ENCODE results near the gene EMP3. TPM values are rescaled to one million over a fixed set of nuclear protein-coding genes. Genes with fewer than 3 reads are reported as not detected.
A peak's percentile ranks its signal among the peaks of the same experiment; 100 is the strongest.

EMP3 gene
- total and polyA plus RNA-seq, 2 of the 13 experiments (the other 11 are each of a cell fraction or from before 2014, with no cell fraction given): 2.2 to 7.8 TPM

- TF ChIP-seq TFAP4 (IDR thresholded peaks at IDR 0.05; ENCODE audit: borderline replicate concordance, low read depth) (peak; percentile 59; the same call in 1 of the 2 replicates), ZBTB33 (CRISPR knock-in tag; IDR thresholded peaks at IDR 0.05) (no peak), RNF2 (conservative IDR thresholded peaks at IDR 0.05; ENCODE audit: low read depth) (no peak), THAP11 (CRISPR knock-in tag; IDR thresholded peaks at IDR 0.05) (peak; percentile 84), SAP130 (CRISPR knock-in tag; IDR thresholded peaks at IDR 0.05; ENCODE audit: low read depth) (peak; percentile 96), HMGXB3 (CRISPR knock-in tag; IDR thresholded peaks at IDR 0.05; ENCODE audit: borderline replicate concordance) (peak; percentile 39; the same call in 1 of the 2 replicates), SIN3A (IDR thresholded peaks at IDR 0.05; ENCODE audit: borderline replicate concordance, low read depth, low read length) (0 out of 2 replicates have a peak, but pooled peaks have one; percentile 53), ZNF660 (CRISPR knock-in tag; IDR thresholded peaks at IDR 0.05; ENCODE audit: borderline replicate concordance, low read depth) (no peak), MAFK (conservative IDR thresholded peaks at IDR 0.05 in 1 of 2, IDR thresholded peaks at IDR 0.05 in 1 of 2; ENCODE audit: low read length in 2 of 2) (peak; percentile 92 to 98), ZNF749 (CRISPR knock-in tag; IDR thresholded peaks at IDR 0.05; ENCODE audit: borderline replicate concordance) (no peak), ZNF33A (CRISPR knock-in tag; IDR thresholded peaks at IDR 0.05; ENCODE audit: borderline replicate concordance) (no peak), HIC2 (CRISPR knock-in tag; IDR thresholded peaks at IDR 0.05; ENCODE audit: low read depth) (peak; percentile 88; the same call in 1 of the 2 replicates), ZBTB3 (CRISPR knock-in tag; IDR thresholded peaks at IDR 0.05; ENCODE audit: borderline replicate concordance, low read depth) (0 out of 2 replicates have a peak, but pooled peaks have one; percentile 27), UBTF (CRISPR knock-in tag; IDR thresholded peaks at IDR 0.05) (peak; percentile 66), RBFOX2 (IDR thresholded peaks at IDR 0.05; ENCODE audit: low read depth, low read length) (0 out of 2 replicates have a peak, but pooled peaks have one; percentile 32), NFATC3 (CRISPR knock-in tag; IDR thresholded peaks at IDR 0.05) (peak; percentile 73; the same call in 1 of the 2 replicates), ZNF225 (CRISPR knock-in tag; IDR thresholded peaks at IDR 0.05) (no peak)
Observed at GRCh38 chr19:48354332-48354992, 29.1 kb downstream of the EMP3 start (continued).
